Stimulated activated CD8-positive, alpha-beta memory T cell treated with anti-CD3 and anti-CD28 coated beads, Interleukin-7, amount 100 ng/mL, for 48 hours (primary cell): ENCODE data around the gene CAPN10.

ENCODE experiments used
- DNase-seq, 2 donors: peaks; one replicate each; pipeline ENCODE4 v3.0.0-alpha.2; 2020; ENCODE audit warnings: low read depth in 1 of 2; ENCODE audit errors: extremely low read depth in 1 of 2

CAPN10 gene

DNA sequence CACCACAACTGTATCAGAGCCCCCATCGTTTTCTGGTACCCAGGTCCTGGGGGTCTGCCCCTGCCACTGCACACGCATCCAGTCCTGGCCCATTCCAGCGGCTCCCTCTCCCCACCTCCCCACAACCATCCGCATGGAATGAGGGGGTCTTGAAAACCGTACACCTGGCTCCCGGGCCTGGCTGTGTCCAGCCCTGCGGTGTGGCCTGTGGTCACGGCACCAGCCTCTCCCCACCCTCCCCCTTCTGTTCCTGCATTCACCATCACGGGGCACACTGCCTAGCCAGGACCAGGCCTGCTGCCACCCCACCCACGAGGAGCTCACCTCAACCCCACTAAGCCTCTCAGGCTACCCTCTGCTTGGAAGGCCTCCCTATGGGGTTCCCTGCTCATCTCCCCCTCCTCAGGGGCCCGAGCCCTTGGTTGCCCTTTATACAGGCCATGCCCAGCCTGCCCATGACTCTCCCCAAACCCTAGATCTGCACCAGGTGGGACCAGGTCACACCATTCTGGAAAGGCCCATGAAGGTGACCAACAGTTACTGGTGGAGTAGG is 50.1 kb downstream of the CAPN10 start:
- DNase-seq = no peak

DNA sequence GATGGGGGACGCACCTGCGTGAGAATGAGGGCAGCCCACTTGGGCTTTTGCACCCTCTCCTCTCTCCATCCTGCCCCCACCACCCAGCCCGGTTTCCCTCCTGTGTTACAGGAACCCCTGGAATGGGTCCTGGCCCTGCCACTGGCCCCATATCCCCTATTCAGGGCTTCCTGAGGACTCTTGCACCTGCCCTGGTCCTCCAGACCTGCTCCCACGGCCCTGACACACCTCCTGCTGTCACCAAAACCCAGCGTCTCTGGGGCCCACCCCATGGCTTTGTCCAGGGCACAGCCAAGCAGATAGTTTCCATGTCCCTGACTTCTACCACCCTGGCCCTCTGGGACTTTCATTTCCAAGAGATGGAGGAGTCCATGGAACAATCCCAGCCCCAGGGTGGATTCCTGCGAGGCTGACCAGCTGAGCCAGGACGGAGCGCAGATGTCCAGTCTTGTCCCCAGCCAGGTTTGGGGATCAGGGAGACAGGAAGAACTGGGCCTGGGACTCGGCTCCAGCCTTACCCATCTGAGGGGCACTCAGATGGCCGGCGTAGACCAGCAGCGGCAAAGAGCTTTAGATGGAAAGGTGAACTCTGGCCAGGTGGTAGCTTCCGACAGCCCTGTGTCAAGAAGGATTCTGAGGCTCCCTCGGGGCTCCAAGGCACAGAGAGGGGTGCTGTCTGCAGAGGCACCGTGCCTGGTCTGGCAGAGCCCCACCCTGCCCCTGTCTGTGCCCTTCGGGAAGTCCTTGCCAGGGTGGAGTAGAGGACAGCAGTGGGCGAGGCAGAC is 50.8 kb downstream of the CAPN10 start:
- DNase-seq = no peak

DNA sequence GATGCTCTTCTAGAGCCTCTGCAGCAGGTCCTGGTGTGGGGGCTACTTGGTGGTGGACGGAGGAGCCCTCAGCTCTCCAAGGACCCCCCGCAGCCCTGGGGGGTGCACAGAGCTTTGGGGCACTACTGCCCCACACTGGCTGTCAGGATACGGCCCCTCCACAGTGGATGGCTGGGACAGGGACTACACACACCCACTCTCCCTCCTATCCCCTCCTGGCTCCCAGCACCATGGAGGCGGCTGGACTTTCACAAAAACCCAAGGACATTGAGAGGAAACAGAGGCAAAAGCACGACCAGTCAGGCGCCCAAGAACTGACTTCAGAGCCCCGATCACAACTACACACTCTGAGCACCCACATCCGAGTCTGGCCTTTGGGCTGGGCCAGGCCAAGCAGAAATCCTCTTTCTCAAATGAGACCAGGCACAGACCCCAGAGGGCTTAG is 51.4 kb downstream of the CAPN10 start:
- DNase-seq = no peak

DNA sequence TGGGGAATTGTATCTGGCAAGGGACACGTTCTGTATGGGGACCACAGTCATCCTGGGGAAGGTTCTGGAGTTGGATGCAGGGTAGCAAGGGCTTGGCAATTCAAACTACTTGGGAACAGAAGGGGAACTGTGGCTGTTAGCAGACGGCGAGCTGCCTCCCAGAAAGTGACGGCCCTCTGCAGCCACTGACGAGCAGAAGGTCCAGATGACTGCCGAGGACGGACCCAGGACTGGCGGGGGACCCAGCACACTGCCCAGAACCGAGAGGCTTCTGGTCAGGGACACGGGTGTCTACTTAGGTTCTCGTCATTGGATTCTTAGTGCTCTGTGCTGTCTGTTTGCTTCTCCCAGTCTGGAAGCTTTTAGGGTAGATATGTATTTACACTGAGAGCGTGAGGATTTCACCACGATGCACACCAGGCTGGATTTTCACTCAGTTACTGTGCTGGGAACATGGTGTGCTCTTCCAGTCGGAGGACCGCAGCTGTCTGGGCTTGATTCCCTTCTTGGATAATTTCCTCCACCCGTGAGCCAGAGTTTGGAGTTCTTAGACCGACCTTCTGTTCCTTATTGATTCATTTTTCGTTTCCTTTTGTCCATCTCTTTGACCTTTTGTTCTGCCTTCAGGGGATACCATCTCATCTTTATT is 52.1 kb downstream of the CAPN10 start:
- DNase-seq = no peak

DNA sequence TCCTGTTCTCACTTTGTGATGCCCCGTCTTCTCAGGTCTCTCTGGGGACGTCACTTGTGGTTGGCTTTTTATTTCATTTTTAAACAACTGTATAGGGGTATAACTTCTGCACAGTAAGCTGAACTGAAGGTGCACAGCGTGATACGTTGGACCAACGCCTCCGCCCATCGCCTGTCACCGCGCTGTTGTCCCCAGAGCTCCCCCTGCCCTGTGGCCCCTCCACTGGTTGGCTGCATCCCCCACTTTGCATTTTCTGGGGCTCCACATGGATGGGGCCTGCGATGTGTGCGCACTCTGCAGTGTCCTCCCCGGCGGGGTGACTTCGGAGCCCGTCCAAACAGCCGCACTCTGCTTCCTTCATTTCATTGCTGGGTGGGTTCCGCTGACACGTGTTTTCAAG is 53.0 kb downstream of the CAPN10 start:
- no peak for DNase-seq

DNA sequence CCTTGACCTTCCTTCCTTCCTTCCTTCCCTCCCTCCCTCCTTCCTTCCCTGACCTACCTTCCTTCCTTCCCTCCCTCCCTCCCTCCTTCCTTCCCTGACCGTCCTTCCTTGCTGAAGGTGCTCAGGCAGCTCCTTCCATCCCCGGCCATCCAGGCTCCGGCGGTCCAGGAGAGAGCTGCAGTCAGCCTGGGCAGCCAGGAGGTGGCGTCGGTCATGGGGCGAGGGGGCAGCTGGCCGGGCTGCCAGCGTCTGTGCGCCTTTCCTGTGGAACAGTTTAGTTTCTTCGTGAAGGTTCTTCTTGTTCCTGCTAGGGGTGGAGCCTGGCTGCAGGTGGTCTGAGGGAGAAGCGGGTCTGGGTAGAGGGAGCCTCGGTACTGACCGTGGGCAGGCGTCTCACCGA is 54.4 kb downstream of the CAPN10 start:
- DNase-seq = no peak

DNA sequence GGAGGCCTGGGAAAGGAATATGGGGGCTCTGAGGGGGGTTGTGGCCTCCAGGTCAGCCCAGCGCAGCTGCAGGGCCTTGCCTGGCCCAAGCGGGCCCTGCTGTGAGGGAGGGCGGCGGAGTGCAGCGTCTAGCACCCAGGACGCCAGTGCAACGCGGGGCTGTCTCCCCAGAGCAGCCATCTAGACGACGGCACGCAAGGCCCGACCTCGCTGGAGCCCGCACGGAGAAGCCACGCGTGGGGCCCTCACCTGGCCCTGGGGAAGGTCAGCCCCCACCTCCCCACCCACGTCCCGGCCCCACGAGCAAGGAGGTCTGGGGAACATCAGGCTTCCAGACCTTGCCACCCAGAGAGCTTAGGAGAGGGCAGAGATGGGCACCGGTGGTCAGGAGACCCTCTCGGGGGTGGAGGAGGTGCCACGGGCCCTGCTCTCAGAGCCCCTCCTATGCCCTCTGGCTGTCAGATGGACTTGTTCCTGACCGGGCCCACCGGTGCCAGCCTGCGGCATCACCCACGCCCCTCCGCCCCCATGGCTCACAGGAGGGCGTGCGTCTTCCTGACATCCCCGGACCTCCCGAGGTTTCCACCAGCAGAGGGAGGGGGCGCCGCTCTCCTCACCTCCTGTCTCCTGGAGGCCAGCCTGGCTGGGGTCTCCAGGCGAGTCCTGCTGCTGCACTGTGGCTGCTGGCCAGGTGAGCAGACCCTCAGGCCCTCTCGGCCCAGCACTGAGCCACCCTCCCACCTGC is 55.7 kb downstream of the CAPN10 start:
- no peak for DNase-seq

DNA sequence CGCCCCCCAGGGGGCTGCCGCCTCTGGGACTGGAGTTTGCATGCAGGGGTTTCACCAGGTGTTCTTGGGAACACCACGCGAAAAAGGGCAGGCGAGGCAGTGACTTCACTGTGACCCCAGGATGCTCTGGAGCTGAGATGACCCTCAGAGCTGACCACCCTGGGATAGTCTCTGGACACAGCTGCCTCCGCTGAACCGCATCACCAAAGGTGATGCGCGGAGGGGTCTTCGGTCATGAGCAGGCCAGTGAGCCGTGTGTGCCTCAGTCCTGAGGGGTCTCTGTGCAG is 56.2 kb downstream of the CAPN10 start:
- DNase-seq = no peak

DNA sequence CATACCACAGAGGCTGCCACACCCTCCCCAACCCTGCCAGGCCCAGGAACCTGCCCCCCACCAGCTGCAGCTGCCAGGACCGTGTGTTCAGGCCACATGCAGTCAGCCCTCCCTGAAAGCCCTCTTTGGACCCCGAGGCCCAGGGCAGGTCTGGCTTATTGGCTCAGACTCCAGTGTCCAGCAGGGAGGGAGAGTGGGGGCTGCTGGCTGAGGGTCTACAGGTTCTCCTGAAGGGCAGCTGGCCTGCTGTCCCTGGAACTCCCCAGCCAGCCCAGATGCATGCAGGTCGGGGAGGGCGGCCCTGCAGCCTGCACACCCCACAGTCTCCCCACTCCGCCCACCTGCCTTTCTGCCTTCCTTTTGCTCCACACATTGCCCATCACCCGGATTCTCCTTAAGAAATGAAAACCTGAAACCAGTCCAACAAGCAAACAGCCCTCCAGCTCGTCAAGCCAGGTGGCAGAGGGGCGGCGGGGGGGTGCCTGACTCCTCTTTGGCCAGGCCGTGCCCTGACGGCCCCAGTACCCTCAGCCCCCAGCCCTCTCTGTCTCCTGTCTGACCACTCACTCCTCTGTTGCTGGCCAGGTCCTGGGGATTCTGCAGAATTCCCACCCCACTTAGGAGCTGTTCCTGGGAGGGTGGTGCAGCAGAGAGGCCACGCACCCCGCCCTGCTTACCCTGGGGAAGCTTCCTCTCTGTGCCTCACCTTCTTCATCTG is 56.7 kb downstream of the CAPN10 start:
- no peak for DNase-seq

DNA sequence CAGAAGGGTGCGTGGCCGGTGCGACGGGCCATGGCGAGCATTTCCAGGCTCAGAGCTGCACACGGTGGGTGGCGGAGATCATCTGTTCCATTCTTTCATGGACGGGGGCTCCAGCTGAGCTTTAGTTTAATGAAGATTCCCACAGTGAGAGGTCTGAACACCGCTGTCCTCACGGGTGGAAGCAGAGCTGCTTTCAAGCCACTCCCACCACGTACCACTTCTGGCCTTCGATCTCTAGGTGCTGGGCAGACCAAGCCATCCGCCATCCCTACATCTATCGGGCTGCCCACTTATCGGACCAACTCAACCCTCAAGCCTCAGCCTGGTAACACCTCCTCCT is 57.2 kb downstream of the CAPN10 start:
- no peak for DNase-seq

DNA sequence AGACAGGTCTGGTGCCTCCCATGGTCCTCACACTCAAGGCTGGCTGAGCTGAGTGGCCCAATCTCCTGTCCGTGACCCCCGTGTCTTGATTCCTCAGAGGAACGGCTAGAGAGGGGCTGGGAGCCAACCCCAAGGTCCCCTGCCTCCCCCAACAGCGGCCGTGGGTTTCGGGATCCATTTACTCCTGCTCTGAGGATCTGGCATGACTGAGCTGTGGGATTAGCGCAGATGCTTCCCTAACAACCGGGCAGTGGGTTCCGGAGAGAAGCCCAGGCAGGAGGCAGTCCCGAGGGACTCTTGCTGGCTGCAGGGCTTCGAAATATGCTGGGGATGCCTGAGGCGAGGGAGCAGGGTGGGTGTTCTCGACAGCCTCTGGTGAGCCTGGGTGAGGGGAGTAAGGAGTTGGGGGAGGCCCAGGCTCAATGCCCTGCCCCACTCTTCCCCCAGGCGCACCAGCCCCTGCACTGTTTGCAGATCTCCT is 57.7 kb downstream of the CAPN10 start:
- no peak for DNase-seq

DNA sequence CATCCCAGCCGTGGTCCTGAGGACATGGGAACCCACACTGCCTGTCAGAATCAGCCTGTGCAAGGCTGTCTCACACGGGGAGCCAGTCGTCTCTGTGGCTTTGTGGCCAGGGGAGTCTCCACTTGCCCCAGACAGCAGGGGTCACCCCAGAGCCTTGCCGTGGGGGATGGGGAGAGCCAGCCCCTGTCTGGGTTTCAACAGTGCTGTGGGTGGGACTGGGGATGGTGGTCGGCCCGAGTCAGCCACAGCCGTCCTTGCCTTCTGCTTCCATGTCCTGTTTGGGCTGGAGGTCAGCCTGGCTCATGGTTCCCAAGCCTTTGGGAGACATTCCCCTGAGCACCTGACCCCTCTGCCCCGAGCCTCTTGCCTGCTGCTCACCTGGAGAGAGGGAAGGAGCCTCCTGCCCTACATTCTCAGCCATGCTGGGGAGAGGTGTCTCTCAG is 58.3 kb downstream of the CAPN10 start:
- no peak for DNase-seq

DNA sequence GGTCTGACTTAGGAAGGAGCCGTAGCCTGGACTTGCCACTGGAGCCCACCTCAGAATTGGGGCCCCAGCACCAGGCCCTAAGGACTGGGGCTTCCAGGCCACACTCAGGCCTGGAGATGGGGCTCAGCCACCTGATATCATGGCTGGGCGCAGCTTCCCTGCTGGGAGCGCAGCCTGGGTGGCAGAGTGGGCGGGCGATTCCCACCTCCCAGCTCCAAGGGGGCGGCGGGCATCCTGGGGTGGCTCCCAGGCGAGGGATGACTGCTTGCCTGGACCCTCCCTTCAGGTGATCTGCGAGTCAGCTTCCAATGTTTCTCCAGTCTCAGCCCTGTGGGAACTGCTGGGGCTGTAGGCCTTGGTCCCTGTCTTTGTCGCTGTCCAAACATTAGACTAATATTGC is 58.8 kb downstream of the CAPN10 start:
- no peak for DNase-seq

DNA sequence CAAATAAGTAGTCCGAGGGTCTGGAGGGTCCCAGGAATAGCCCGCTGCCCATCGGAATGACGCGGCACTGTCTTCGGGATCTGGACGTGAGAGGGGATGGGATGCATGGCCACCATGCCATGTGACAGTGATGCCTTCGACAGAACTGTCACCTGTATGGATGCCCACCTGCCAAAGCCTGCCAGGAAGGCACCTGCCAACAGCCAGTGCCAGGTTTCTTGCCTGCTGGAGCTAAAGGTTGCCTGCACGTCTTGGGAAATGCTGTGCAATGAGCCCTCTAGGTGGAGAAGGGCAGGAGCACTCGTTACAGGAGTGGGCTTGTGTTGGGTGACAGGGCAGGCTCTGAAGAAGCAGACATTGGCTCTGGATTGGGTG is 59.3 kb downstream of the CAPN10 start:
- DNase-seq = no peak

DNA sequence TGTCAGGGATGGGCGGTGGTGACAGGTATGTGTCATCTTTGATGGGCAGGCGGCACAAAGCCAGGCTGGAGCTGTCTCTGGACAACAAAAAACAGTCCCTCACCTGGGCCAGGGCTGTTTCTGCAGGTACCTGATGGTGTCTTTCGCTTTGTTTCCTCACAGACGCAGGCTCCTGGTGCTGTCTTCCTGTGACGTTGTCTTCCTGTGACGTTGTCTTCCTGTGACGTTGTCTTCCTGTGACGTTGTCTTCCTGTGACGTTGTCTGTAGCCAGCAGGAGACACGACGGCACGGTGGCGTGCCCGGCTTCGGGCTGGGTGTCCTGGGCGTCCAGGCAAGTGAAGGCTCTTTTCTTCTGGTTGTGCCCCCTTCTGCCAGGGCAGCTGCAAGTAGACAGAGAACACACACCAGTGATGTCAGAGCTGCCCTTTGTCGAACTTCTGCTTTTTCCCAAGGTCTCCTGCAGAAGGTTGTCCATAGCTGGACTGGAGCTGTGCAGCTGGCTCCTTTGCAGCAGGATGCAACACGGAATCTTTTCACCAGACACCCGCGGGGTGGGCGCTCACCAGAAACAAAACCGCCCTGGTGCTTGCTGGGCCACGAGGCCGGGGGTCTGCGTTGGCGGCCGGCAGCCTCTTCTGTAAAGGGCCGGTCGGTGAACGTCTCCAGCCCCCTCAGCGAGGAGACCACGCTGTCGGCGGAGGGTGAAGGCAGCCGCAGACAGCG is 59.8 kb downstream of the CAPN10 start:
- no peak for DNase-seq

DNA sequence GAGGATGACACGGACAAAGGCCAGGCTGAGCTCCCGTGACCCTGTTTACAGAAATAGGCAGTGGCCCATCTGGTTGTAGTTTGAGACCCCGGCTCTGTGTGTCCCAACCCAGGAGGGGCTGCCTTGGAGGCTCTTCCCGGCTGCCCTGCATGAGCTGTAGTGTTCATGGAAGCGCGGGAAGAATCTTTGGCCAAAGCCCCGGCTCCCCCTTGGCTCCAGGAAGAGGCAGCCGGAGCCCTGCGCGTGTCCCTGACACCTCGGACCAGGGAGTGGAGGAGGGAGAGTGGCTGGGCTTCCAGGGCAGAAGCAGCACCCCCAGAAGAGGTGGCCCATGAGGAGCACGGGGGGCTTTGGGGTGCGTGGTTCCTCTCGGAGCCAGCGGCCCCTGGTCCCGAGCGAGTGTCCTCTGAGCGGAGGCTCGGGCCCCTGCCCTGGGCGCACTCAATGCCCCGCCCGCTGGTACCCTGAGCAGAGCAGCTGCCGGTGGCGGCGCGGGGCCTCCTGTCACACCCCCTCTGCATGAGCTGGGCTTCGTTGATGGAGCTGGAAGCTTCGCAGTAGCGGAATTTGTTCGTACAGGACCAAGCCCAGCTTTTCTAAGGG is 60.5 kb downstream of the CAPN10 start:
- DNase-seq = no peak

DNA sequence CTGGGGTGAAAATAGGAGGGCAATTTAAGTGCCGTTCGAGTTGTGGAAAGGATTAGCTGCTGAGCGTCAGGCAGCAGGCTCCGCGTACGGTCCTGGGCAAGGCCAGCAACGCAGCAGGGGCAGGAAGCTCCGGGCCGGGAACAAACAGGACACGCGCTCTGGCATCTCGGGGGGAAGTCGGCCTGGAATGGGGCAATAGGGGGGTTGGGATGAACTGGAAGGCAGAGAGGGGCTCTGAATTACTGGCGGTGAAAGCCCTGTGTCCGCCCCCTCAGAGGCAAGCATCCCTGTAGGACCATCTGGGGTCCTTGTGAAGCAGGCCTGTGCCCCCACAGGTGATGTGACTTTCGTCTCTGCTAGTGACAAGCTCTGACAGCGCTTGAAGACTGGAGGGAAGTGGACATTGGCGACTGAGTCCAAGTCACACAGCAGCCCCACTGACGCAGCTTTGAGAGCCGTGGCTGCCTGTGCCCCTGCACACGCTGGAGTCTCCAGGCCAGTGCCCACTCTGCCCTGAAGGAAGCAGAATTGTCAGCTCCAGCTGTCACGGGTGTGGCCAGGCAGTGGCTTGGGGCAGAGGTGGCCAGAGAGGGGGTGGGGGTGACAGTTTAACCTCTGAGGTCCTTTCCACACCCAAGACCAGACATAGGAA is 61.1 kb downstream of the CAPN10 start:
- DNase-seq = no peak

DNA sequence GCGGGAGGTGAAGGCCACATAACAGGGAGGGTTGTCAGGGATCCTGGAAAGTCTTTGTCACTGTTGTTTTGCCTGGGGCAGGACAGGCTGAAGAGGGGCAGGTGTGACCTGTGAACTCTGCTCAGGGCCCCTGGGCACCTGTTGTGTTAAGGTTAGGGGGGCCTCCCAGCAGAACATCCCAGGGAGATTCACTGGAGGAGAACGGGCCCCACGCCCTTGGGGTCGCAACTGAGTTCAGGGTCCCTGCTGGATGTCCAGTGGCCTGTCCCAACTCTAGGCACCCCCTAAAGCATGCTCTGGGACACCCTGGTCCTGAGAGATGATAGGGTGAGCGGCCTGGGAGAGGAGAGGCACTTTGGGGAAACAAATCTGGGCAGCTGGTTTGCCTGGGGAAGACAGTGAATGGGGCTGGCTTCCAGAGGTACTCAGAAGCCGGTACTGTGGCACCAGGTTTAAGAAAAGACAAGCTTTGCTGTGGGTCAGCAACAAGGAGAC is 61.7 kb downstream of the CAPN10 start:
- no peak for DNase-seq
